Parietal lobe (tissue), 2 donors: Measurements from ENCODE around the gene UNC79. TPM values are rescaled to one million over a fixed set of nuclear protein-coding genes. Genes with fewer than 3 reads are reported as not detected.

Experiments used
- small RNA-seq: library from RNA; depleted of rRNA; stranded (forward); fragments of <200 nt; gene quantifications from one replicate; pipeline ENCODE3, GENCODE V24; 2014; ENCODE audit warnings: low replicate concordance
- total RNA-seq: library from RNA; depleted of rRNA; stranded (reverse); fragments of >200 nt; gene quantifications from one replicate; pipeline ENCODE4 v1.2.3, GENCODE V29; 2014

Gene UNC79
- 94.2 TPM for total RNA-seq

GRCh38 chr14:93430315-93431035, at the start of gene UNC79:
Gene UNC79 (plus strand): TSS chr14:93430939. CDS start chr14:93431030, 91 bp downstream.

Small RNA genes within 50 kb of the gene (small RNA-seq; reads per million reads assigned to genes)
- not detected for gene RF00019
- gene RF02271: not detected
- gene RNU6-1258P: not detected

Other genes starting within 250 kb of the UNC79 start
- gene MOAP1, start 246.0 kb upstream of the UNC79 start, total RNA-seq: 59.5 TPM
- 13.5 TPM for gene LYSET, start 245.6 kb upstream of the UNC79 start, total RNA-seq
- 6.9 TPM for gene GON7, start 223.9 kb upstream of the UNC79 start, total RNA-seq
- gene UBR7, start 223.7 kb upstream of the UNC79 start, total RNA-seq: 41.0 TPM
- 49.1 TPM for gene BTBD7, start 97.9 kb upstream of the UNC79 start, total RNA-seq
- not detected for gene COX8C, start 83.8 kb upstream of the UNC79 start, total RNA-seq